ENCODE data around the gene VAT1L. TPM values are rescaled to one million over a fixed set of nuclear protein-coding genes. Genes with fewer than 3 reads are reported as not detected.

VAT1L gene
- total and polyA plus RNA-seq, 10 of the 15 experiments (the other 5 are each of a cell fraction or from before 2014, with no cell fraction given), result 0.06 to 0.18 (median 0.10) TPM; not detected in 5

- TF ChIP-seq SMAD1 (IDR thresholded peaks at IDR 0.05; ENCODE audit: low read depth, partially characterized antibody), result no peak
These were observed 38.7 kb downstream of the VAT1L start (continued) for GRCh38 chr16:77827032-77827431.

- CTCF ChIA-PET, result no interaction called here
- DNase-seq (ENCODE audit: low read depth, low spot score) (no peak), ATAC-seq (no peak), FAIRE-seq (no peak)
- RAD21 ChIA-PET (ENCODE audit: unreplicated experiment), result no interaction called here
- no TSS peak for BruUV-seq (replicated peaks)
- Histone ChIP-seq H3K4me1 (ENCODE audit: control insufficient read depth, insufficient read depth, low read length) (no peaks in the 10 kb centered on the region), H3K4me3 (no peak overlapping the region), H3K27me3 (replicated peaks in 1 of 2; ENCODE audit: control insufficient read depth in 2 of 2, insufficient read depth in 2 of 2, low read length in 1 of 2) (no peaks in the 10 kb centered on the region; a peak in 1 of 4 replicates), H2AFZ (ENCODE audit: control insufficient read depth, low read depth, low read length) (no peak overlapping the region), H3K27ac (ENCODE audit: control insufficient read depth, insufficient read depth) (no peak overlapping the region), H3K36me3 (ENCODE audit: control insufficient read depth in 2 of 2, insufficient read depth in 2 of 2, low read length in 1 of 2) (no peaks in the 10 kb centered on the region), H3K9ac (ENCODE audit: control insufficient read depth, insufficient read depth, low read length) (no peak overlapping the region), H3K4me2 (ENCODE audit: control insufficient read depth, insufficient read depth) (no peak overlapping the region), H3K9me3 (replicated peaks; ENCODE audit: control insufficient read depth, insufficient read depth, low read length) (no peaks in the 10 kb centered on the region), H4K20me1 (ENCODE audit: control insufficient read depth, insufficient read depth) (no peaks in the 10 kb centered on the region), H3K79me2 (ENCODE audit: control insufficient read depth, insufficient read depth, low read length) (no peaks in the 10 kb centered on the region)
- in situ Hi-C loops (cut with MboI) (no loop called here), intact Hi-C loops (cut with micrococcal nuclease; ENCODE audit: unreplicated experiment) (no loop called here)
- WGBS (ENCODE audit: insufficient coverage, insufficient replicate concordance, low lambda C conversion rate, missing lambda C conversion rate), result 41% methylated on average over 10 of the region's 10 CpGs
- POLR2A ChIA-PET, result no interaction called here
- TF ChIP-seq WRNIP1 (IDR thresholded peaks at IDR 0.05; ENCODE audit: borderline replicate concordance, low read depth, low read length), result no peak
- SMC1A ChIA-PET (ENCODE audit: uncharacterized antibody, unreplicated experiment), result no interaction called here
These were observed 45.7 kb downstream of the VAT1L start for GRCh38 chr16:77833921-77834634.

GRCh38 chr16:77834635-77835540 is 46.5 kb downstream of the VAT1L start:
- no TSS peak for BruUV-seq (replicated peaks)
- ChIA-PET CTCF (no interaction called here), RAD21 (ENCODE audit: unreplicated experiment) (interaction anchor here (0.8 kb wide), 1 partner anchor 17 kb away, joined by 3 read pairs; no protein-coding TSS in a partner anchor), POLR2A (no interaction called here), SMC1A (ENCODE audit: uncharacterized antibody, unreplicated experiment) (interaction anchor here (1.0 kb wide), 1 partner anchor 148 kb away, joined by 3 read pairs; no protein-coding TSS in a partner anchor)
- DNase-seq (ENCODE audit: low read depth, low spot score) (no peak), ATAC-seq (no peak), FAIRE-seq (no peak)
- in situ Hi-C loops (cut with MboI), result no loop called here
- intact Hi-C loops (cut with micrococcal nuclease; ENCODE audit: unreplicated experiment), result no loop called here
- H3K9ac ChIP-seq (ENCODE audit: control insufficient read depth, insufficient read depth, low read length), result no peak overlapping the region
- H3K27ac ChIP-seq (ENCODE audit: control insufficient read depth, insufficient read depth), result no peak overlapping the region
- no peaks in the 10 kb centered on the region; a peak in 1 of 4 replicates for H3K27me3 ChIP-seq (replicated peaks in 1 of 2; ENCODE audit: control insufficient read depth in 2 of 2, insufficient read depth in 2 of 2, low read length in 1 of 2)
- no peak overlapping the region for H2AFZ ChIP-seq (ENCODE audit: control insufficient read depth, low read depth, low read length)
- no peak overlapping the region for H3K4me3 ChIP-seq
- H3K4me1 ChIP-seq (ENCODE audit: control insufficient read depth, insufficient read depth, low read length), result no peaks in the 10 kb centered on the region
- no peaks in the 10 kb centered on the region for H3K9me3 ChIP-seq (replicated peaks; ENCODE audit: control insufficient read depth, insufficient read depth, low read length)
- H3K36me3 ChIP-seq (ENCODE audit: control insufficient read depth in 2 of 2, insufficient read depth in 2 of 2, low read length in 1 of 2), result no peaks in the 10 kb centered on the region
- WGBS (ENCODE audit: insufficient coverage, insufficient replicate concordance, low lambda C conversion rate, missing lambda C conversion rate), result 61% methylated on average over 6 of the region's 6 CpGs
- H3K4me2 ChIP-seq (ENCODE audit: control insufficient read depth, insufficient read depth), result no peak overlapping the region
- no peaks in the 10 kb centered on the region for H3K79me2 ChIP-seq (ENCODE audit: control insufficient read depth, insufficient read depth, low read length)
- TF ChIP-seq SIX5 (IDR thresholded peaks at IDR 0.05; ENCODE audit: low read depth, low read length, severe bottlenecking) (no peak), HCFC1 (IDR thresholded peaks at IDR 0.05; ENCODE audit: low read length) (no peak), ZNF207 (IDR thresholded peaks at IDR 0.05; ENCODE audit: borderline replicate concordance) (no peak)
- H4K20me1 ChIP-seq (ENCODE audit: control insufficient read depth, insufficient read depth), result no peaks in the 10 kb centered on the region
